Fibroblast of skin of right quadriceps (primary cell): Measurements from ENCODE around the gene POU2AF1.

Experiments
- DNase-seq: peaks from one replicate; pipeline ENCODE4 v3.0.0-alpha.2; 2013

Gene POU2AF1

GRCh38 chr11:111360150-111361043, 18.7 kb downstream of the POU2AF1 start:
- DNase-seq = no peak

- DNase-seq = no peak
These were observed 19.6 kb downstream of the POU2AF1 start for GRCh38 chr11:111359223-111360149.

DNA sequence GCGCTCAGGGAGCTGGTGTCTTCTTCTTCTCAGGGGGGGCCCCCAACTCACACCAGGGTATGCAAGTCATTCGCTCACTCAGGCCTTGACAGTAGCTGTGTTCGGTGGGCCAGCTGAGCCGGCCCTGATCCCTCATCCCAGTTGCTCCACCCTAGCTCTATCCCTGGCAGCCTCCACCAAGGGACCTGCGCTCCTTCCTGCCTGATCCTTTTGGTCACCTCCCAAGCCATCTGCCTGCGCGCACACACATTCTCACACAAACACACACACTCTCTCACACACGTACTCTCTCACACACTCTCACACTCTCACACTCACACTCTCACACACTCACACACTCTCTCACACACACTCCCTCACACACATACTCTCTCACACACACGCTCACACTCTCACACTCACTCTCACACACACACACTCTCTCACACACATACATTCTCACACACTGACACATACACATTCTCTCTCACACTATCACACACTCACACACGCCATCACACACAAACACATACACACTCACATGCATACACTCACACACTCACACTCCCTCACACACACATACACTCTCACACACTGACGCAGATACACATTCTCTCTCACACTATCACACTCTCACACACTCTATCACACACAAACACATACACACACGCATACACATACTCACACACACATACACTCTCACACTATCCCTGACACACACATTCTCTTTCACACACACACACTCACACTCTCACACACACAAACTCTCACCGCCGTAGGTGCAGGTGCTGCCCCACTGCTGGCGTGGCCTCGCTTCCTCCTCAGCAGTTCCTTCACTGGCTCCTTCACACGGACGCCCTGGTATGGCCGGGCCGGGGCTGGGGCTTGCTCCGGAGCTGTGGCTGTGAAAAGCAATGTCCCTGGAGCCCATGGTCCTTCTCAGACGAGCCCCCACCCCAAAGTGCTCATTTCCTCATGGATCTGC, 20.8 kb downstream of the POU2AF1 start:
- no peak for DNase-seq

GRCh38 chr11:111357150-111358037, 21.7 kb downstream of the POU2AF1 start:
- no peak for DNase-seq

- no peak for DNase-seq
These were observed 22.4 kb downstream of the POU2AF1 start for GRCh38 chr11:111356660-111357048.

DNA sequence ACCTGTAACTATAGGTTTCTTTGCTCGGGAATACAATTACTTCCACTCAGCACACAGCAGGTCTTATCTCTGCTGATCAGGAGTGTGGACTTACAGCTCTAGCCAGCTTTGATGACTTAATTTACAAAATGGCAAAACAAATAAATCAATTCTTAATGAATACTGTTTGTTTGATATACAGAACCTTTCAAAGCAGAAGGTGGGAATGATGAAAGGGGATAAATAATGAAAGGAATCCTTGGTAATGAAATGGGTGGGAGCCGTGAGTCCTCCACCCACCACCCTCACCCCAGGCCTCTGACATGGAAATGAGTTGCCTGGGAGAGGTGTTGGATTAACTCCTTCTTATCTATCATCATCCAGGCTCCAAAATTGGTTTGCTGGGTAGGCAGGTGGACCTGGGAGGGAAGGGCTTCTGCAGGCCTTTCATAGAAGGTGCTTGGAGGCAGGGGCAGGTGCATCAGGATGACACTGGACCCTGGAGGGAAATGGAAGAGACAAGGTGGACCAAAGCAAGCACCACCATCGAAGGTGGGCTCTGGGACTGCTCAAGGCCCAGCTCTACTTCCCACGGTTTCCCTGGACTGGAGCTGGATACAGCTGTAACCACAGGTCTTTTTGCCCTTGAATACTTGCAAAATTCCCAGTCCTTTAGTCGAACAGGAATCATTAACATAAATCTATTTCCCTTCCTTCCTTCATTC, 23.0 kb downstream of the POU2AF1 start:
- no peak for DNase-seq

DNA sequence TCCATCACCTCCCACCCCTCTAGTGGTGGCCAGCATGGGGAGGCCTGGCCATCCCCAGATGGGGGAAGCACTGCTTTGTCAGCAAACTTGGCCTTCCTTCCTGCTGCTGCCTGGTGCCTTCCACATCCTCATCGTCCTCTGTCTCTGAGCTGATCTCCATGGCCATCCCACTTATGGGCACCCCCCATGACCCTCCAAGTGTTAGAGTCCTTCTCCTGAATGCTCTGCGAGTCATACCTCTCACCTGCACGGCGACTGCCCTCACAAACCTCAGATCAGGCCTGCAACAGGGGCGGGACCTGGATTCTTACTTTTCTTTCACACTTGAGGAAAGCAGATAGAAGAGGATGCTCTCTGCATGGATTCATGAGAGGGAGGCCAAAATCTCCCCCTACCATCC, 24.0 kb downstream of the POU2AF1 start:
- DNase-seq = no peak

GRCh38 chr11:111354601-111354891, 24.5 kb downstream of the POU2AF1 start:
- no peak for DNase-seq

- no peak for DNase-seq
These were observed 25.1 kb downstream of the POU2AF1 start for GRCh38 chr11:111353776-111354600.

DNA sequence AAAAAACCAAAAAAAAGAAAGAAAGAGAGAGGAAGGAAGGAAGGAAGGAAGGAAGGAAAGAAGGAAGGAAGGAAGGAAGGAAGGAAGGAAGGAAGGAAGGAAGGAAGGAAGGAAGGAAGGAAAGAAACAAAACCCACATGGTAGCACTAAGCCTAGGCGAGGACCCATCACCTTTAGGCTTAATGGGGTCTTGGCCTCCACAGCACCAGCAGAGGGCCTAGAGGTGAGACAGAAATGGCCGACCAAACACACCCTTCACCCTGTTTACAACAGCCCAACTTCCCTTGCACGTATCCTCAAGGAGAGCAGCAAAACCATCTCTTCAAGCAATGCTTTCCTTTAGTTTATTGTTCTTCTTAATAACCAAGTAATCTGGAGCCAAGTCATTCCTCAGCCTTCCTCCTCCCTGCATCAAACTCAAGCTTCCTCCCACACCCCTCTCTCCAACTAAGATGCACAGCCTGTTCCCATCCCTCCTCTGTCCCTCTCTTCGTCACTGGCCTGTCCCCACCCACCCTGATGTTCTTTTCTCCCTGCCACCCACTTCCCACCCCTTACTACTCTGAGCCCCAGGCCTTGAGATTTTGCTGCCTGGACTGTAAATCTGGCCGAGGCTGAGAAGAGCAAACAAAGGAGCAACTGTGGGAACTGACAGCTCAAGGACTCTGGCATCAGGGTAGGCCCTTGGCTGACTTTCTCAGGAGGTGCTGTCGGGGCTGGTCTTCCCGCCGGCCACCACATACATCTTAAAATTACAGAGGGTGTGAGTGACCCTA, 26.0 kb downstream of the POU2AF1 start:
- DNase-seq = no peak

DNA sequence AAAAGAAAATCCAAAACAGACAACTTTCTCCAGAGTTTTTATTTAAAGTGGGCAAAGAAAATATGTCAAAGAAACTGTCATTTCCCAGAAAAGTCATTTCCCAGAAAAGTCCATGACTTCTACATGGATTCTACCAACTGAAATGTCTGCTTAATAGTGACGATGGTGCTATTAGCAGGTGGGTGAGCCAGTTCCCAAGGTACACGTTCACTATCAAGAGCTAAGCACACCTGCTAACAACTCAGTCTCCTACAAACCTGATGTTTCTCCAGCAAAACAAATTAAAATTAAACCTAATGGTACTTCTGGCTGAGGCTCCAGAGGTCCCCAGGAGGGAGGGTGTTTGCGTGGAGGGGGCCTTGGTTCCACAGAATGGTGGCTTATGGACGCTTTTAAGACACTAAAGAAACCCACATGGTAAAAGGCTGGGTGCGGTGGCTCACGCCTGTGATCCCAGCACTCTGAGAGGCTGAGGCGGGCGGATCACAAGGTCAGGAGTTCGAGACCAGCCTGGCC, 26.8 kb downstream of the POU2AF1 start:
- no peak for DNase-seq

- DNase-seq = no peak
These were observed 27.6 kb downstream of the POU2AF1 start for GRCh38 chr11:111351374-111352055.

GRCh38 chr11:111350811-111351210, 28.3 kb downstream of the POU2AF1 start:
- DNase-seq = no peak

DNA sequence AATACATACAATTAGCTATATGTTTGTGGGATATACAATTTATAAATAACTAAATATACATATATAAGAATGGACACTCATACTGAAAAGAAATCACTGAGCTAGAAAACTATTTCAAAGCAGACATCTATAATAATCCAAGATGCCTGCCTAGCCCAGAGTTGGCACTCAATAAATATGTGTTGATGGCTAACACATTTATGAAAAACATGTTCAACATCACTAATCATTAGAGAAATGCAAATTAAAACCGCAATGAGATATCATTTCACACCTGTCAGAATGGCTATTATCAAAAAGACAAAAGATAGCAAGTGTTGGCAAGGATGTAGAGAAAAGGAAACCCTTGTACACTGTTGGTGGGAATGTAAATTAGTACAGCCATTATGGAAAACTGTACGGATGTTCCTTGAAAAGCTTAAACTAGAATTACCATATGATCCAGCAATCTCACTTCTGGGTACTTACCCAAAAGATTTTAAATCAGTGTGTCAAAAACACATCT, 29.8 kb downstream of the POU2AF1 start:
- DNase-seq = no peak

GRCh38 chr11:111348147-111348546, 30.9 kb downstream of the POU2AF1 start:
- DNase-seq = no peak

DNA sequence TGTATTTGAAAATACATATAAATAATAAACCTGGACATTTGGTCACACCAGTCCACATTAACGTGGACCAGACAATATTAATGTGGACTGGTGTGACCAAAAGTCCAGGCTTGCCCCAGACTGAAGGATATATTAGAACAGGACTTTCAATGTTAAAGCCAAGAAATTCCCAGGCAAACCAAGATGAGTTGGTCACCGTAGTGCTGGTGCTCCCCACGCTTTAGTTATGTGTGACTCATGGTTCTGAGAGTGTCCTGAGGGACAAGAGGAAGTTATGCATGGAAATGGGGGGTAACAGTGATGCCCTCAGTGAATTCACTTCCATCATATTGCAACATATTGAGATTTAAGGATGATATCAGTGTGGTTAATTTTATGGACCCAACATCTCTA, 31.4 kb downstream of the POU2AF1 start:
- peak; percentile 54 for DNase-seq

DNA sequence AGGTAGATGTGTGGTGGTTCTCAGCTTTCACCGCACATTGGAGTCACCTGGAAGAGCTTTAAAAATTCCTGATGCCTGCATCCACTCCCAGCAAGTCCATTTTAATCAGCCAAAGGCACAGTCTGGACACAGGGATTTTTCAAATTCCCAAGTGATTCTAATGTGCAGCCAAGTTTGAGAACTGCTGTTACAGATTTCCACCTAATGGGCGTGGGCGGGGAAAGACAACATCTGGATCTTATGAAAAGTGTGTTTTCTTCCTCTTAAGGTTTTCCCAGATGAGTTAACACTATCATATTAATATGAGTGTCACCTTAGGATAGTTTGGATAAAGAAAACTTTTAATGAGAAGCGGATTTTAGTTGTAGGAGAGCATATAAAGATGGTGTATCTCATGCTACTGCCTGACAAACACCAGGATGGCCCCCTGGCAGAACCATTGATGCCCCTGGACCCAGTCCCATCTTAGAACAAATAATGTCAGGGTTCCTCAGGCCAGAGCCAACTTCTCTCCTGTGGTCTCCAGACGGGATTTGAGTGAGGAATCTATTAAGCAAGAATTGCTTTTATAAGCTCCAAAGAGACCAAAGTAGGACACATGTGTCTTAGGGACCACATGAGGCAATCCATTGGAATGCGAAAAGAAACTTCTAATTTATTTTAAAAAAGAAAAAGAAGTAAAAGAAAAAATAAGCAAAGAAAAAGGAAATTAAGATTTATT, 31.9 kb downstream of the POU2AF1 start:
- no peak for DNase-seq

DNA sequence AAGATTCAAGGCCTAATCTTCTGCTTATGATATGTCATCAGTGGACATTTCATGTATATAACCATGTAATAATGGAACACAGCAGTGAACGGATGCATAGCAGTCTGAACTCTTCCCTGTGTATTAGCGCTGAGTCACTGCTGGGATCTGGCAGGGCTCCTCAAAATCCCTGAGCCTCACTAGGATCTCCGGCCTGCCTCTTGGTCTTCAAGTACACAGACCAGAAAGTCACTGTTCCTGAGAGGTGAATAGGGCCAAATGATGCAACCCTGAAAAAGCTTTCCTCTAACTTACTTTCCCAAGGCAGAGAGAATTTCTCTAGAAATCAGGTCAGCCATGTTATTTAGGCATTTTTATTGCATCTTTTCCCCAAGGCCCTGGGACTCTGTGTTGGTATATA, 35.0 kb downstream of the POU2AF1 start:
- peak; percentile 79 for DNase-seq
